Measurements from ENCODE around the gene PHYHIPL. TPM values are rescaled to one million over a fixed set of nuclear protein-coding genes. Genes with fewer than 3 reads are reported as not detected.

Gene PHYHIPL
- total RNA-seq = not detected in 2 replicates

GRCh38 chr10:59176241-59177030 is at the start of gene PHYHIPL:
PHYHIPL (plus strand) TSS chr10:59176643; CDS start chr10:59176854, 211 bp downstream.

Other genes starting within 250 kb of the PHYHIPL start
- gene FAM13C, start 185.9 kb downstream of the PHYHIPL start, total RNA-seq = 2.6 and 3.2 TPM in 2 replicates